IPS-NIHi7 (cell line): Measurements from ENCODE around the gene PLP1.

Experiments
- DNase-seq: peaks from one replicate; pipeline ENCODE4 v3.0.0; 2012; ENCODE audit warnings: mixed read lengths; ENCODE audit errors: extremely low spot score

The PLP1 gene

DNA sequence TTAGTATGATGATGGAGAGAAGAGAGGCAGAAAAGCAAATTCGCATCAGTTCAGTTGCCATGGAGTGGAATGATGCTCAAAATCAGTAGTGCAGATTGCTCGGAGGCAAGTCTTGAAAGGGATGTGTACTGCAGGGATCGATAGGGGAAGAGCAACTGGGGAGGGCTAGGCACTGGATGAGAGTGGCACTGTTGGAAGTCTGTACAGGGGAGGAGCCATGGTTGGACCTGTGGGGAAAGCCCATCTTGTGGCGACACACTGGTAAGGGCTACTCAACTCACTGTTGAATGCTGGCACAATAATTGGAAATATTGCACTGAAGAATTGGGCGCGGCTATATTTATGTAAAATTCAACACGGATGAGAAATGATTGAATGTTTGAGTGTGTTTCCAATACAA lies 54.2 kb downstream of the PLP1 start:
- no peak for DNase-seq

DNA sequence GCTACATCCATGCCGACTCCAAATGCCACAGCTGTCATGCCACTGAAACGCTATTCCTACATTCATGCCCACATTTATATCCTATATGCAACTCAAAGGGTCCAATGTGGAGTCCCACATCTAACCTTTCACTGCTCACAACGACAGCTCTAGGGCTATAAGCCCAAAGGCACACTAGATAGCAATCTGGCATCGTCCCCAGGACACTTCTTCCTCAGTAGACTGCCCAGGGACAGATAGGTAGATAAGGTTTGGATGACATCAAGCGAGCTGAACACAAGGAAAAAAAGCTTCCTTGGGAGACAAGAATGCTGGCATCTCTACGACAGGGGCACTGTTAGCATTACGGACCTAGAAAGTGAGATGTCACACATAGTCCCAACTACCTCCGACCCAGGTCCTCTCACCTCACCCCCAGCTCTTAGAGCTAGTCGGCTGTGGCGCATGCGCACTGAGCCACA lies 54.7 kb downstream of the PLP1 start:
- DNase-seq = no peak

DNA sequence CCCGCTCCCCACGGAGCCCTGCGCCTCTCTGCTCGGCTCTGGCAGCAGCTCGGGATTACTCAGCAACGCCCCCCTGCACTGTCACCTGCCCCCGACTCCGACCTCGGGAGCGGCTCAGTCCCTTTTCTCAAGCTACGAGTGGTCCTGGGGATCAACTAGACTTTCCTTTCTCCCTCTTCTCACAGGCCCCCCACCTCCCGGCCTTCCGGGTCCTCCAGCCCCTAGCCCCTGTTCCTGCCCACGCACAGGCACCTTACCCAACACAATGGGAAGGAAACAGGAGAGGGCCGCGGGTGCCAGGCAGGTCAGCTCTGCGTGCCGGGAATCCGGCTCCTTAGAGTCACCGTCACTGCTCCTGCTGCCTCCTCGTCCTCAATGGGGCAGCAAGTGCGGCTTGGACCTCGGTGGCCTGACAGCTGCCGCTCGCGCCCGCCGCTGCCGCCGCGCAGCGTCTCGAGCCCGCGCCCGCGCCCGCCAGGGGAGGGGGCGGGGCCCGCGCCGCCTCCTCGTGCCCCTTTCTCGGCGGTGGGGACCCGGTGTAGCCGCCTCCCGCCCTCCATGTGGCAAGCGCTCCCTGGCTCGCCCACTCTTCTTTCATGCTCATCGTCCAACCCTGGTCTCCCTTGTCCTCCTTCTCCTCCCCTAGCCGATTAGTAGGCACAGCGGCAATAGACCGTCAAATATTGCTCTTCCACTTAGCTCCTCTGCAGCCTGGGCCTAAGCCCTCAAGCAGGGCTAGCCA lies 55.3 kb downstream of the PLP1 start, which contains the start of gene RAB9B:
Gene RAB9B (minus strand): TSS at position 455 of the 742 bp plus-strand sequence. CDS start 6,473 bp downstream, outside the sequence.
- peak; percentile 96 for DNase-seq

- no peak for DNase-seq
Observed at GRCh38 chrX:103839404-103839803, 62.8 kb downstream of the PLP1 start.
